GM21619 (cell line): ENCODE measurements around the gene SEPTIN10.

Experiments used
- ATAC-seq: cut with Tn5 transposase; IDR thresholded peaks from one replicate; pipeline ENCODE4 v1.9.1; 2021; ENCODE audit not compliant: unreplicated experiment

Gene SEPTIN10

DNA sequence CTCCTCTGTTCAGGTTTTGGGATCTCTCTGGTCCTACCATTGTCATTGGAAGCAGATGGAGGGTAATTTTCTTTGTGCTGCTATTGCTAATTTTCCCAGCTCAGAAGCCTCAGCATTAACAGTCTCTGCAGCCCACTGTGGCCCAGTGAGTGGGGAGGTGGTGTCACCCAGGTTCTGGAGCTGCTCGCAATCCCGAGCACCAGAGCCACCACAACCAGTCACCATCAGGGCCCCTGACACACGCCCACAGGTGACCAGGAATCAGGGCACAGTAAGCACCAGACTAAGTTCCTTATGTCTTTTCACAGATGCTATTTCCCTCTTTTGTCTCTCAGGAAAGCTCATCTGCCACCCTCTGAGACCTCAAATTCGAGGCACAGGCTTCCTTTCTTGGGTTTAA lies 87.9 kb downstream of the SEPTIN10 start:
- no peak for ATAC-seq

- no peak for ATAC-seq
These were observed 90.0 kb downstream of the SEPTIN10 start for GRCh38 chr2:109523536-109524361.

- no peak for ATAC-seq
These were observed 90.6 kb downstream of the SEPTIN10 start for GRCh38 chr2:109523121-109523520.

GRCh38 chr2:109522063-109522374 lies 91.7 kb downstream of the SEPTIN10 start:
- ATAC-seq = no peak

DNA sequence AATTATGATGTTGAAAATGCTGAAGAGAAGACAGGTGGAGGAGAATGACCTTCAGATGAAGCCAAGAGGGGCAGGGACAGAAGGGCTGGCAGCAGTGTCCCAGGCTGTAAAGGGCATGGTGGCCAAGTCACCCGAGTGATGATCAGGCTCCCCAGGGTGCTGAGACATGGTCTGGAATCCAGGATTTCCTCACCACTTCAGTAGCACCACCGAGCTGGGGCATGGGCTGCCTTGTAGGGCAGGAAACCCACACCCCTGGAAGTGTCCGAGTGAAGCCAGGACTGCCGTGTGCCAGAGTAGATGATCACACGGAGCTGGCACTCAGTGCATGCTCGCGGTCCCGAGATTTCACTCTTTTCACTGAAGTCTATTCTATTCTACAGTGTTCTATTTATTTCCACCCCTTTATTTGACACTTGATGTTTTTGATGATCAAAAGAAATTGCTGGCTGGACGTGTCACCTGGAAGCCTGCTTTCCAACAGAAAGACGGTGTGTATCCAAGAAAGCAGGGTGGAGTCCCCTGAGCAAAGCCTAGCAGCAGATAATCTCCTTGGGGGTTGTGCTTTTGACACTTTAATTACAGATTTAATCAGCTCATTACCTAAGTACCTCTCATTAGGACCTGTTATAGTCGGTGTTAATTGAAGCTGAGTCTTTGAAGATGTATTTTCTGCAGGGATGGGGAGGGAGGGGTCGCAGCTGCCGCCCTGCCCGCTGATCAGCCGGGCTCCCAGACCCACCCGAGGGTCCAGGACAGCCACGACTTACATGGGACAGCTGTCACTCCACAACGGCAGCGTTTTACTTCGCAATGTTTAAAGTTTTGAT lies 92.3 kb downstream of the SEPTIN10 start:
- no peak for ATAC-seq

DNA sequence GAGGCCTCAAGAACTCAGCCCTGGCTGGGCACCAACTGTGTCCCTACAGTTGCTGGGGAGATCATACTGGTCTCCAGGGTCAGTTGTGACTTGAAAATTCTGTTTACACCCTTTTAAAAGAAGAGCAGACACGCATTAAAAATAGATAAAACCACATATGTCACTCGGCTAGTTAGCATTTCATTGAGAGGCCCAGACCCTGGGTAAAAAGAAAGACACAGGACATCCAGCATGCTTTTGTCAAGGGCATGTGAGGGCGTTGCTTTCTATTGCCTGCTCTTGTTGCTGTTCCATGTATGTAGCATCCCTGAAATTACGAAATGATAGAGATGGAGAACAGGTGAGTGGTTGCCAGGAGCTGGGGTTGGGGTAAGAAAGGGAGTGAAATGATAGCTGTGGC lies 94.3 kb downstream of the SEPTIN10 start:
- ATAC-seq = no peak

DNA sequence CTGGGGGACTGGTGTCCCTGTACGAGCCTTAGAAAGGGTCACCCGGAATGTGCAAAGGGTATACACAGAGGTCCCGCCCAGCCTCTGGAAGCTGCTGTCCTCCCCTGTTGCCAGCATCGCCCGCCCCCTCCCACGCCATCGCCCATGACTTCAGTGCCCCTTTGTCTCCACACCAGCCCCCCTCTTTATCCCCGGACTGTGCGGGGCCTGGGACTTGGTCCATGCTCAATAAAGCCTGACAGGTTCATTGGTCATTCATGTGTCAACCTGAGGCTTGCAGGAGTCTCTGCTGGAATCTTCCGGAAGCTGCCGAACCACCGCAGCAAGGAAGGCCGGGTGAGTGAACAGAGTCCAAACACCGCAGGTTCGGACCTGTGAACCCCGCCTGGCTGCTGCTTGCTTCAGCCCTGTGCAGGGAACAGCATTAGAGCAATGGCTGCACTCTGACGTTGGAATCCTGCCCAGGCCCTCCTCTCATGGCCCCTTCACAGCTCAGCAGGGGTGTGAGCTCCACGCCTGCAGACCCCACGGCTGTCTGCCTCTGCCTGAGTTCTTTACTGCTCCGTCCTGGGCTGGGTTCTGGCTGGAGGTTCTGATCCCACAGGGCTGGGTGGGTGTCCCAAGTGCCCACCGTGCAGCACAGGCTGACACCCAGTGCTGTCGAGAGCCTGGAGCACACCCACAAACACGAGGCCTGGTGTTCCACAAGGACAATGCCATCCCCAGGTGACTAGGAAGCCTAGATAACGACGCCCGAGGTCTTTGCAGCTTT lies 96.5 kb downstream of the SEPTIN10 start:
- no peak for ATAC-seq

DNA sequence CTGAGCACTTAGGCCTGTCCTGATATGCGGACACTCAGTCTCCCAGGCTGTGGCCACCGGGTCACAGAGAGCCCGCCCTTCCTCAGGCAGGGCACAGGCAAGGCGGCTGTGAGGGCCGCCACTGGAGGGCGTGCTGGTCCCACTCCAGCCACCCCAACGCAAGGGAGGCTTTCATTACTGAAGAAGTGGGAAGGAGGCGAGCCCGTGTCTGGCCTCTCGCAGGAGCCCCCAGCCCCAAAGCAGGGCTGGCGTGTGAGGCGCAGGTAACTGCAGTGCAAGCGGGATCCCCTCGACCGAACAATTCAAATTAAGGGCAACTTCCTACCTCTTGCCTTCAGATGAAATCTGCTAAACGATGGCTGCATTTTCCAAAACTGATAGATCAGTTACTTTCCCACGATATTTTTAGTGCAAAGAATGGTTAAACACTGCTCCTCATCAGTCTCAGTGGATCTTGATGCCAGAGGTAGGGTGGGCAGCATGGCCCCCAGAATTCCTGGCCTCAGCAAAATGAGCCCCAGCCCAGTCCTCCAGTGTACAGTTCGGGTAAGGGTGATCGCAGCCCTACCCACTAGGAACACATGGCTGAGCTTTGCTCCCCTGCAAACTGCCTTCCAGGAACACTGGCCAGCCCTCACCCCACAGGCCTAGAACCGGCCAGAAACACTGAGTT lies 97.2 kb downstream of the SEPTIN10 start:
- ATAC-seq = no peak

DNA sequence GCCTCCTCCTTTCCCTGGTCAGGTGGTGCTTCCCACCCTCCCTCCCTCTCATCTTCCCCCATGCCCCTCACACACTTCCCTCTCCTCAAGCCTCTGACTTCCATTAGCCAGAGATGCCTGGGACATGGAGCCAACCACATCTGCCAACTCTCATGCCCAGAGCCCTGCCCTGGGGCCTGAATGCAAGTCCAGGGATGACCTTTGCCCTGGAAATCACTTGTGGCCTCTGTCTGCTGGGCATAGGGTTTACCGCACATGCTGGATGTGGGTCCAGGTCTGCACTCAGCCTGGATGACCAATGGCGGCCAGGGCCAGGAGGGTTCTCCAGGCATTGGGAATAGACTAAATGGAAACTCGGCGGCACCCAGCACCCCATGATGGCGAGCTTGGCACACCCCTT lies 98.9 kb downstream of the SEPTIN10 start:
- ATAC-seq = no peak

DNA sequence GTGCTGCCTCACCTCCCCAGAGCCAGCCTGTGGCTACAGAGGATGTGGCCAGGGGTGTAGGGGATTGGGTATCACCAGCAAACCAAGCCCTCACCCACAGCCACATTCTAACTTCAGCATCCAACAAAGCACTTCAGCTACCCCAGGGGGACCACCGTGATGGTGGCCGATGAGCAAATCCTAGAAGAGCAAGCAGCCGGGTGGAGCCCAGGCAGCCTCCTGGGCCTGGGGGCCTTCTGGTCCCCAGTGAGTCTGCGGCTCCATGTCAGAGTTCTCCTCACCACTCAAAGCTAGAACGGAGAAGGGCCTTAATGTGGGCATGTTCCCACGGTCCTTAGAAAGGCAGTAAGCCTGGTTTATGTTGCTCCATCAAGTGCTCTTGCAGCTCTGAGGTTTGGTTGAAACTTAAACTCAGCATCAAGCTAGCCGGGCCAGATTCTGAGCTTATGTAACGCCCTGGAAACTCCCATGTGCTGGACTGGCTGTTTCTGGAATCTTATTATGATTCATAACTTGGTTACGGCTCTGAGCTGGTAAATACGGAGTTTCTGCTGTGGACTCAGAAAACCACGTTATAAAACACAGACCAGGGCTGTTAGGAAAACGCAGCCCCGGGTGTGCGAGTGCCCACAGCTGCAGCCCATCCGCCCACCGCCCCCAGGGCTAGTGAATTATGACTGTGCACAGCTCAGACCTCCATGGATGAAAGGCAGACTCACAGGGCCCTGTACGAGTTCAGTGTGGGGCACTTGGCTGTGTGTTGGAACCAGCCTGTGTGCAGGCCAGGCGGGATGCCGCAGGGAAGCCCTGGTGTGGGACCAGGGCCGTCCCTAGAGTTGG lies 99.8 kb downstream of the SEPTIN10 start:
- peak; percentile 68 for ATAC-seq

GRCh38 chr2:109513230-109513629 lies 100.5 kb downstream of the SEPTIN10 start:
- no peak for ATAC-seq

DNA sequence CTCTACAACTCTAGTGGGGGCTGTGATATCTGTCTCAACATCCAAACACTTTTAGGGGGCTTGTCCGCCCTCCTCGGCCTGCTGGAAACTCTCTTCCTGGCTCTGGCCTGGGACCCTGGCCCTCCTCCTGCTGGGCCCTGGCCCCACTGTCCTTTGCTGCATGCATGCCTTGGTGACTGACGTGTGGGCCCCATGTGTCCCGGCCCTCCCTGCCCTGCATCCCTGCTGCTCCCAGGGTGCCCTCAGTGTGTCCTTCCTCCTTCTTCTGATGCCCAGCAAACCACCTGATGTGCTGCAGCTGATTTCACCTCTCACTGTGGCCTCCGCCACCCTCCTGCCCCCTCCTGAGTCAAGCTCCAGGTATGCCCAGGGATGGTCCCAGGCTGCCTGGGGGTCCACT lies 101.7 kb downstream of the SEPTIN10 start:
- no peak for ATAC-seq

DNA sequence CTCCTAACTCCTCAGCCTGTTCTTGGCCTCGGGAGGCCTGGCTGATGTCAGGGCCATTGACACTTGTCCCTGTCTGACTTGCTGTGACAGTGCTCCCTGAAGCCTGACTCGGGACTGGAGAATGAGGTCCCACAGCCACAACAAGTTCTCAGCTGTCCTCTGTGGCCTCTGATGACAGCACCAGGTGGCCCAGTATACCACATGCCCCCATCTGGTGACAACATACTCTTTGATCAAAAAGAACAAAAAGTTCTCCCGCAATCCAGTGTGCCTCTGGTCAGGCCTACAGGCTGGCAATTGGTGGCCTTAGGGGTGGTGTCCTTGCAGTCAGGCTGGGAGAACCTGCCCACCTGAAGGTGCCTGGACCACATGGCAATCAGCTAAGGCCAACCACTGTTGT lies 102.6 kb downstream of the SEPTIN10 start:
- ATAC-seq = no peak

- no peak for ATAC-seq
These were observed 103.4 kb downstream of the SEPTIN10 start for GRCh38 chr2:109510136-109511028.

DNA sequence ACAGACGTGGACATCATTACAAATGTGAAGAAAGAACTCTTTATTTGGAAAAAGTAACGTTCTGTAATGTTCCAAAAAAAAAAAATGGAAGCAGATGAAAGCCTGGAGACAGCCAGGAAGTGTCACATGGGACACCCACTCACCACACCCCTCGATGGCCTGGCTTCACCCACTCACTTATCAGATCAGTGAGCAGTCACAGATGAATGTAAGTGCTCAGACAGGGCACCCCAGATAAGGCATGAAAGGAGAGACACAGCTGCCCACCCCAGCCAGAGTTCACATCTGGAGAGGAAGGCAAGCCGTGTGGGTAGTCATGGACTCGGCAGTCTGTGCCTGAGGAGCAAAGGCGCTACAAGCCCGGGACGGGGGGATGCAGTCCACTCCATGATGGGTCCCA lies 105.2 kb downstream of the SEPTIN10 start:
- ATAC-seq = no peak

DNA sequence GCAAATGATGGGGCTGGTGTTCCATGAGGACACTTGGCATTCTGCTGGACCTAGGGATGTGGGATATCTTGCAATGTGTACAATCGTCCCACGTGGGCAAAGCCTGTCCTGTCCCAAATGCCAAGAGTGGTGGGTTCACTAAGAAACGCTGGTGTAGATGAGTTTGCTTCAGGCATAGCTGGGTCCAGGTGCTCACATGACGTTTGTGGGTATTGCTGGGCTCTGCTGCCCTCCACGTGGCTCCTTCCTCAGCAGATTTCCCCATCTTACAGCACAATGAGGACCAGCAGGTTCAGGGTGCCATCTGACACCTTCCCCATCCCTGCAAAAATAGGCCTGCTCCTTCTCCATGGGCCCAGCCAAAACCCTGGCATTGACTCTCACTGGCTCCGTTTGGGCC lies 105.9 kb downstream of the SEPTIN10 start:
- ATAC-seq = no peak

GRCh38 chr2:109507217-109507616 lies 106.5 kb downstream of the SEPTIN10 start:
- no peak for ATAC-seq

DNA sequence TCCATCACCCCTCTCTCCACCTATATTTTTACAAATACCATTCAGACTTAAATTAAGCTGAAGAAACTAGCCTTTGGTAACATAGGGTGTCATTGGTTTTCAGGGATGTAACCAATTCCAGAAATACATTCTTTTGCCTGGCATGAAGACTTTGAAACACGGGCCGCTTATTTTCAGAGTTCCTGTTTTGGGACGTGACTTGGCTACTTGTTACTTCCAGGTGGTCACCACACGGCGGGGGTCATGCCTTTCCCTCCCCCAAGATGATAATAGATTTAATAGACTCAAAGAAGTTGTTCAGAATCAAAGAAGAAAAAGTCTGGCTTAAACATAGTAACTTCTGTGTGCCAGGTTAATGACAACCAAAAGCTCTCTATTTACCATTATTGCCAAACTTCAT lies 110.6 kb downstream of the SEPTIN10 start:
- no peak for ATAC-seq

DNA sequence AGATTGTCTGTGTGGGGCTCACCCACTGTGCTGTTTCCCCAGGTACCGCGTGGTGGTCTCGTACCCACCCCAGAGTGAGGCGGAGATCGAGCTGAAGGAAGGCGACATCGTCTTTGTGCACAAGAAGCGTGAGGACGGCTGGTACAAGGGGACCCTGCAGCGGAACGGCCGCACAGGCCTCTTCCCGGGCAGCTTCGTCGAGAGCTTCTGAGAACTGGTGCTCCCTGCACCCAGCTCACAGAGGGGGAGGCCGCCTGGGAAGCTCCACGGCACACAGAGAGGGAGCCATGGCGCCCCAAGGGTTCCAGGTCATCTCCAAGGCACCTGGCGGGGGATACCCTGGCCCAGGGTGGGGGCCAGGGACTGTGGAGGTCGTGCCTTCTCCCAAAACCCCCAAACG lies 112.3 kb downstream of the SEPTIN10 start:
- ATAC-seq = no peak
